HEK293 (cell line): ENCODE results near the gene HIPK2.
A peak's percentile ranks its signal among the peaks of the same experiment; 100 is the strongest.

Source experiments
- CTCF ChIA-PET: fragments of 350-600 bp; formaldehyde crosslinking; extraction: SDS; loops from one replicate; lab custom pipeline; 2021; ENCODE audit warnings: antibody characterized with exemption; lab: Yijun Ruan, JAX
- POLR2A ChIA-PET: fragments of 300-600 bp; formaldehyde crosslinking; extraction: SDS; loops from one replicate; lab custom pipeline; 2020; ENCODE audit warnings: antibody characterized with exemption, inconsistent platforms; lab: Yijun Ruan, JAX
- H3K27ac ChIP-seq: fragments of 200-500 bp; sonication (Bioruptor generic); 2 replicates; pipeline ENCODE4 v1.5.1; 2014; ENCODE audit warnings: low read depth, low read length, control low read depth, inconsistent platforms; ENCODE audit errors: extremely low read depth
- H3K36me3 ChIP-seq, 2 experiments: fragments of 200-500 bp in 1 of 2; sonication (Bioruptor generic) in 1 of 2; 1 replicate in 1 of 2; 2 replicates in 1 of 2; pipeline ENCODE4 v1.5.1; 2014 to 2017; ENCODE audit warnings: inconsistent platforms in 2 of 2, low read length in 2 of 2; ENCODE audit not compliant: control insufficient read depth in 2 of 2, insufficient read depth in 1 of 2
- H3K4me1 ChIP-seq: fragments of 200-500 bp; sonication (Bioruptor generic); 2 replicates; pipeline ENCODE4 v1.5.1; 2014; ENCODE audit warnings: mild to moderate bottlenecking, low read length, inconsistent platforms; ENCODE audit not compliant: control insufficient read depth, insufficient read depth
- H3K4me3 ChIP-seq: 2 replicates; pipeline ENCODE4 v1.5.1; 2011; ENCODE audit warnings: low read depth, mild to moderate bottlenecking, control low read depth, low read length, moderate library complexity
- H3K9me3 ChIP-seq: fragments of 200-500 bp; sonication (Bioruptor generic); 2 replicates; pipeline ENCODE4 v1.5.1; 2014; ENCODE audit warnings: low read depth, low read length, inconsistent platforms; ENCODE audit not compliant: control insufficient read depth, insufficient read depth
- IKZF3 ChIP-seq: fragments of 450-650 bp; IDR thresholded peaks from 2 replicates; pipeline ENCODE4 v1.5.0; 2018; ENCODE audit warnings: missing biosample characterization, mild to moderate bottlenecking, missing genetic modification characterization, moderate library complexity
- KLF10 ChIP-seq: fragments of 450-650 bp; IDR thresholded peaks from 2 replicates; pipeline ENCODE4 v1.5.1; 2018; ENCODE audit warnings: missing biosample characterization, mild to moderate bottlenecking, missing genetic modification characterization
- PRDM1 ChIP-seq: fragments of 450-650 bp; formaldehyde crosslinking; IDR thresholded peaks from 2 replicates; pipeline ENCODE4; 2016; ENCODE audit warnings: missing biosample characterization, missing genetic modification characterization
- YY1 ChIP-seq: fragments of 450-650 bp; formaldehyde crosslinking; IDR thresholded peaks from 2 replicates; pipeline ENCODE4 v1.5.1; 2018; ENCODE audit warnings: missing biosample characterization, missing genetic modification characterization
- ZBTB17 ChIP-seq: fragments of 450-650 bp; formaldehyde crosslinking; IDR thresholded peaks from 2 replicates; pipeline ENCODE4 v1.5.1; 2016; ENCODE audit warnings: missing biosample characterization, missing genetic modification characterization
- ZBTB20 ChIP-seq: fragments of 450-650 bp; formaldehyde crosslinking; IDR thresholded peaks from 2 replicates; pipeline ENCODE4 v1.5.1; 2016; ENCODE audit warnings: missing biosample characterization, missing genetic modification characterization
- ZNF433 ChIP-seq: fragments of 450-650 bp; formaldehyde crosslinking; IDR thresholded peaks from 2 replicates; pipeline ENCODE4 v1.5.1; 2016; ENCODE audit warnings: missing biosample characterization, missing genetic modification characterization, low read depth
- ZNF548 ChIP-seq: fragments of 450-650 bp; formaldehyde crosslinking; IDR thresholded peaks from 2 replicates; pipeline ENCODE4 v1.5.1; 2016; ENCODE audit warnings: missing biosample characterization, missing genetic modification characterization
- ZNF596 ChIP-seq: fragments of 450-650 bp; IDR thresholded peaks from 2 replicates; pipeline ENCODE4 v1.5.0; 2018; ENCODE audit warnings: missing biosample characterization, mild to moderate bottlenecking, missing genetic modification characterization, moderate library complexity
- ZNF624 ChIP-seq: fragments of 450-650 bp; formaldehyde crosslinking; IDR thresholded peaks from 2 replicates; pipeline ENCODE4 v1.5.1; 2017; ENCODE audit warnings: missing biosample characterization, missing genetic modification characterization
- ZNF626 ChIP-seq: fragments of 450-650 bp; sonication (Bioruptor Pico); formaldehyde crosslinking; IDR thresholded peaks from 2 replicates; pipeline ENCODE4 v1.5.1; 2018; ENCODE audit warnings: missing biosample characterization, missing genetic modification characterization, inconsistent platforms
- ZNF670 ChIP-seq: fragments of 450-650 bp; formaldehyde crosslinking; IDR thresholded peaks from 2 replicates; pipeline ENCODE4 v1.5.1; 2016; ENCODE audit warnings: missing biosample characterization, missing genetic modification characterization, low read depth
- ZNF677 ChIP-seq: fragments of 450-650 bp; IDR thresholded peaks from 2 replicates; pipeline ENCODE4 v1.5.0; 2018; ENCODE audit warnings: missing biosample characterization, mild to moderate bottlenecking, missing genetic modification characterization, moderate library complexity
- ZSCAN23 ChIP-seq: fragments of 450-650 bp; formaldehyde crosslinking; IDR thresholded peaks from 2 replicates; pipeline ENCODE4 v1.5.1; 2016; ENCODE audit warnings: missing biosample characterization, missing genetic modification characterization
- TF ChIP-seq, protein P1 (sequence below): fragments of 450-650 bp; formaldehyde crosslinking; IDR thresholded peaks from 2 replicates; pipeline ENCODE4 v1.5.1; 2016; ENCODE audit warnings: missing biosample characterization, missing genetic modification characterization
- TF ChIP-seq, protein P2 (sequence below): fragments of 450-650 bp; formaldehyde crosslinking; IDR thresholded peaks from 2 replicates; pipeline ENCODE4 v1.5.1; 2016; ENCODE audit warnings: missing biosample characterization, missing genetic modification characterization
- TF ChIP-seq, protein P3 (sequence below): fragments of 450-650 bp; formaldehyde crosslinking; IDR thresholded peaks from 2 replicates; pipeline ENCODE4 v1.5.1; 2017; ENCODE audit warnings: missing biosample characterization, missing genetic modification characterization
- TF ChIP-seq, protein P4 (sequence below): fragments of 450-650 bp; formaldehyde crosslinking; IDR thresholded peaks from 2 replicates; pipeline ENCODE4; 2016; ENCODE audit warnings: missing biosample characterization, missing genetic modification characterization
- TF ChIP-seq, protein P5 (sequence below): fragments of 450-650 bp; formaldehyde crosslinking; IDR thresholded peaks from 2 replicates; pipeline ENCODE4 v1.5.1; 2016; ENCODE audit warnings: missing biosample characterization, missing genetic modification characterization

HIPK2 gene

DNA sequence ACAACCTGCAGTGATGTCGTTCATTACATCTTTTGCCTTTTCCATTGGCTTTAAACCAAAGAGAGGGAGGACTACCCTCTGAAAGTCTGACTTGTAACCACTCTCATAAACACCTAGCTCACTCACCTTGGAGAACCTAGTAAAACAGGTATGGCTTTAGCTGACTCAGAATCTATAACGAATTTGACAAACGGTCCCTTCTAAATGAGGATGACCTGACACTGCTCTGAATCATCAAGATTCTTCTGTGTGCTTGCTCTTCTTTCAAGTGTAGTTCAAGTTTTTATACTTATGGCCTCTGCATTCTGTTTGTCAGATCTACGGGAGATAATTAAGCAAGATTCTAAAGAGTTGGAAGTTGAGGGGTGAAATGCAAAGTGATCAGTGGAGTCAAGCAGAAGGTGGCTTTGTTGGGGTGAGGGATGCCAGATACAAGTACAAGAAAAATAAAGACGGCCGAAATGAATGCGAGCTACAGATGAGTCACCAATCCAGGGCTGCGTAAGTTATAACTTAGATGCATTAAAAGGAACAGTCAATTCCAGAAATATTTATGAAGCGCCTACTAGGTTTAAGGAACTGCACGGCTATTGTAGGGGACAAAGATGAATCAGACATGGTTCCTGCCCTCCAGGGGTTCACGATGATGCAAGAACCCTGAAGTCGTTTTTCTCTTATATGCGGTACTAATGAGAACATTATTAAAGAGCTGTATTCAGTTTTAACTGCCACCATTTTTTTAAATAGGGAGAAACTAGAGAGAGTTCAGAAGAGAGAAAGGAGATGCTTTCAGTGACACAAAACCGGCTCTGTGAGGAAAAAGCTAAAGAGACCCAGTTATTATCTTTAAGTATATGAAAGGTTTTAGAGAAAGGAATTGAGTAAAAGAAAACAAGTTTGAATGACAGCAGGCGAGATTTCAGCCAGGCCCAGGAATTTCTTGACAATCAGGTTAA, 6.5 kb downstream of the HIPK2 start:
- CTCF ChIA-PET = interaction anchor here (0.6 to 1.0 kb wide), 3 partner anchors 12 to 231 kb away, joined by 3 read pairs; no protein-coding TSS in a partner anchor
- no peak overlapping the region for H3K27ac ChIP-seq
- no peaks in the 10 kb centered on the region for H3K9me3 ChIP-seq
- peaks cover 0 to 2% of the 10 kb centered on the region in 2 experiments; a peak in 1 of 3 replicates for H3K36me3 ChIP-seq
- TF ChIP-seq KLF10 (0 out of 2 replicates have a peak, but pooled peaks have one; percentile 12), YY1 (tag by site-specific recombination) (no peak), ZBTB17 (tag by site-specific recombination) (peak; percentile 61), ZBTB20 (tag by site-specific recombination) (peak; percentile 16; the same call in 1 of the 2 replicates), PRDM1 (tag by site-specific recombination) (peak; percentile 71)
- TF ChIP-seq, protein P1, sequence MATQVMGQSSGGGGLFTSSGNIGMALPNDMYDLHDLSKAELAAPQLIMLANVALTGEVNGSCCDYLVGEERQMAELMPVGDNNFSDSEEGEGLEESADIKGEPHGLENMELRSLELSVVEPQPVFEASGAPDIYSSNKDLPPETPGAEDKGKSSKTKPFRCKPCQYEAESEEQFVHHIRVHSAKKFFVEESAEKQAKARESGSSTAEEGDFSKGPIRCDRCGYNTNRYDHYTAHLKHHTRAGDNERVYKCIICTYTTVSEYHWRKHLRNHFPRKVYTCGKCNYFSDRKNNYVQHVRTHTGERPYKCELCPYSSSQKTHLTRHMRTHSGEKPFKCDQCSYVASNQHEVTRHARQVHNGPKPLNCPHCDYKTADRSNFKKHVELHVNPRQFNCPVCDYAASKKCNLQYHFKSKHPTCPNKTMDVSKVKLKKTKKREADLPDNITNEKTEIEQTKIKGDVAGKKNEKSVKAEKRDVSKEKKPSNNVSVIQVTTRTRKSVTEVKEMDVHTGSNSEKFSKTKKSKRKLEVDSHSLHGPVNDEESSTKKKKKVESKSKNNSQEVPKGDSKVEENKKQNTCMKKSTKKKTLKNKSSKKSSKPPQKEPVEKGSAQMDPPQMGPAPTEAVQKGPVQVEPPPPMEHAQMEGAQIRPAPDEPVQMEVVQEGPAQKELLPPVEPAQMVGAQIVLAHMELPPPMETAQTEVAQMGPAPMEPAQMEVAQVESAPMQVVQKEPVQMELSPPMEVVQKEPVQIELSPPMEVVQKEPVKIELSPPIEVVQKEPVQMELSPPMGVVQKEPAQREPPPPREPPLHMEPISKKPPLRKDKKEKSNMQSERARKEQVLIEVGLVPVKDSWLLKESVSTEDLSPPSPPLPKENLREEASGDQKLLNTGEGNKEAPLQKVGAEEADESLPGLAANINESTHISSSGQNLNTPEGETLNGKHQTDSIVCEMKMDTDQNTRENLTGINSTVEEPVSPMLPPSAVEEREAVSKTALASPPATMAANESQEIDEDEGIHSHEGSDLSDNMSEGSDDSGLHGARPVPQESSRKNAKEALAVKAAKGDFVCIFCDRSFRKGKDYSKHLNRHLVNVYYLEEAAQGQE (tag by site-specific recombination) = no peak
- TF ChIP-seq, protein P2, sequence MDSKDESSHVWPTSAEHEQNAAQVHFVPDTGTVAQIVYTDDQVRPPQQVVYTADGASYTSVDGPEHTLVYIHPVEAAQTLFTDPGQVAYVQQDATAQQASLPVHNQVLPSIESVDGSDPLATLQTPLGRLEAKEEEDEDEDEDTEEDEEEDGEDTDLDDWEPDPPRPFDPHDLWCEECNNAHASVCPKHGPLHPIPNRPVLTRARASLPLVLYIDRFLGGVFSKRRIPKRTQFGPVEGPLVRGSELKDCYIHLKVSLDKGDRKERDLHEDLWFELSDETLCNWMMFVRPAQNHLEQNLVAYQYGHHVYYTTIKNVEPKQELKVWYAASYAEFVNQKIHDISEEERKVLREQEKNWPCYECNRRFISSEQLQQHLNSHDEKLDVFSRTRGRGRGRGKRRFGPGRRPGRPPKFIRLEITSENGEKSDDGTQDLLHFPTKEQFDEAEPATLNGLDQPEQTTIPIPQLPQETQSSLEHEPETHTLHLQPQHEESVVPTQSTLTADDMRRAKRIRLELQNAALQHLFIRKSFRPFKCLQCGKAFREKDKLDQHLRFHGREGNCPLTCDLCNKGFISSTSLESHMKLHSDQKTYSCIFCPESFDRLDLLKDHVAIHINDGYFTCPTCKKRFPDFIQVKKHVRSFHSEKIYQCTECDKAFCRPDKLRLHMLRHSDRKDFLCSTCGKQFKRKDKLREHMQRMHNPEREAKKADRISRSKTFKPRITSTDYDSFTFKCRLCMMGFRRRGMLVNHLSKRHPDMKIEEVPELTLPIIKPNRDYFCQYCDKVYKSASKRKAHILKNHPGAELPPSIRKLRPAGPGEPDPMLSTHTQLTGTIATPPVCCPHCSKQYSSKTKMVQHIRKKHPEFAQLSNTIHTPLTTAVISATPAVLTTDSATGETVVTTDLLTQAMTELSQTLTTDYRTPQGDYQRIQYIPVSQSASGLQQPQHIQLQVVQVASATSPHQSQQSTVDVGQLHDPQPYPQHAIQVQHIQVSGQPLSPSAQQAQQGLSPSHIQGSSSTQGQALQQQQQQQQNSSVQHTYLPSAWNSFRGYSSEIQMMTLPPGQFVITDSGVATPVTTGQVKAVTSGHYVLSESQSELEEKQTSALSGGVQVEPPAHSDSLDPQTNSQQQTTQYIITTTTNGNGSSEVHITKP (tag by site-specific recombination) = peak; percentile 38
- TF ChIP-seq, protein P3, sequence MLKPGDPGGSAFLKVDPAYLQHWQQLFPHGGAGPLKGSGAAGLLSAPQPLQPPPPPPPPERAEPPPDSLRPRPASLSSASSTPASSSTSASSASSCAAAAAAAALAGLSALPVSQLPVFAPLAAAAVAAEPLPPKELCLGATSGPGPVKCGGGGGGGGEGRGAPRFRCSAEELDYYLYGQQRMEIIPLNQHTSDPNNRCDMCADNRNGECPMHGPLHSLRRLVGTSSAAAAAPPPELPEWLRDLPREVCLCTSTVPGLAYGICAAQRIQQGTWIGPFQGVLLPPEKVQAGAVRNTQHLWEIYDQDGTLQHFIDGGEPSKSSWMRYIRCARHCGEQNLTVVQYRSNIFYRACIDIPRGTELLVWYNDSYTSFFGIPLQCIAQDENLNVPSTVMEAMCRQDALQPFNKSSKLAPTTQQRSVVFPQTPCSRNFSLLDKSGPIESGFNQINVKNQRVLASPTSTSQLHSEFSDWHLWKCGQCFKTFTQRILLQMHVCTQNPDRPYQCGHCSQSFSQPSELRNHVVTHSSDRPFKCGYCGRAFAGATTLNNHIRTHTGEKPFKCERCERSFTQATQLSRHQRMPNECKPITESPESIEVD (tag by site-specific recombination) = peak; percentile 28; the same call in 1 of the 2 replicates
- POLR2A ChIA-PET = no interaction called here
- H3K4me3 ChIP-seq = peak overlapping the region; percentile 12; the same call in 1 of the 2 replicates
- peaks cover 9% of the 10 kb centered on the region for H3K4me1 ChIP-seq

DNA sequence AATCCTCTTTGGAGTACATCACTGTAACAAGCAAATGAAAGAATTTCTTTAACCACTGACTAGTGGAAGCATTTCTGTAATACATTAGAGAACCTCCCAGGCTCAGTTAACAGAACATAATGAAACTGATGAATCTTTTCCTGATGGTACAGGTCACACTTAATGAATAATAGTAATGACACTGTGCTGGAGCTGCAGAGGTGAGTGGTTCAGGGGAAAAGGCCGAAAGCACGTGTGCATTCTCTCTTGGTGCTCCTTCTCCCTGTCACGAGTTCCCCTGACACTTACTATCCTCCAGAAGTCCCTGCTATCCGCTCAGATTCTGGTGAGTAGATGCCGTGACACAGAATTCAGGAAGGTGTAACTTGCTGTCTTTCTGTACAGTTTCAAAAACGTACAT, 8.0 kb downstream of the HIPK2 start:
- H3K27ac ChIP-seq = no peak overlapping the region
- peaks cover 9% of the 10 kb centered on the region for H3K4me1 ChIP-seq
- CTCF ChIA-PET = no interaction called here
- no peak for TF ChIP-seq ZNF548
- TF ChIP-seq ZNF596 = no peak
- no peak for TF ChIP-seq ZNF433 (tag by site-specific recombination)
- TF ChIP-seq, protein P4, sequence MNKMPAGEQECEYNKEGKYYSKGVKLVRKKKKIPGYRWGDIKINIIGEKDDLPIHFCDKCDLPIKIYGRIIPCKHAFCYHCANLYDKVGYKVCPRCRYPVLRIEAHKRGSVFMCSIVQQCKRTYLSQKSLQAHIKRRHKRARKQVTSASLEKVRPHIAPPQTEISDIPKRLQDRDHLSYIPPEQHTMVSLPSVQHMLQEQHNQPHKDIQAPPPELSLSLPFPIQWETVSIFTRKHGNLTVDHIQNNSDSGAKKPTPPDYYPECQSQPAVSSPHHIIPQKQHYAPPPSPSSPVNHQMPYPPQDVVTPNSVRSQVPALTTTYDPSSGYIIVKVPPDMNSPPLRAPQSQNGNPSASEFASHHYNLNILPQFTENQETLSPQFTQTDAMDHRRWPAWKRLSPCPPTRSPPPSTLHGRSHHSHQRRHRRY (tag by site-specific recombination) = no peak
- TF ChIP-seq ZNF626 (tag by site-specific recombination) = no peak
- no peak for TF ChIP-seq ZNF624 (tag by site-specific recombination)
- TF ChIP-seq IKZF3 = no peak
- no peak for TF ChIP-seq ZNF677 (tag by site-specific recombination)
- TF ChIP-seq, protein P5, sequence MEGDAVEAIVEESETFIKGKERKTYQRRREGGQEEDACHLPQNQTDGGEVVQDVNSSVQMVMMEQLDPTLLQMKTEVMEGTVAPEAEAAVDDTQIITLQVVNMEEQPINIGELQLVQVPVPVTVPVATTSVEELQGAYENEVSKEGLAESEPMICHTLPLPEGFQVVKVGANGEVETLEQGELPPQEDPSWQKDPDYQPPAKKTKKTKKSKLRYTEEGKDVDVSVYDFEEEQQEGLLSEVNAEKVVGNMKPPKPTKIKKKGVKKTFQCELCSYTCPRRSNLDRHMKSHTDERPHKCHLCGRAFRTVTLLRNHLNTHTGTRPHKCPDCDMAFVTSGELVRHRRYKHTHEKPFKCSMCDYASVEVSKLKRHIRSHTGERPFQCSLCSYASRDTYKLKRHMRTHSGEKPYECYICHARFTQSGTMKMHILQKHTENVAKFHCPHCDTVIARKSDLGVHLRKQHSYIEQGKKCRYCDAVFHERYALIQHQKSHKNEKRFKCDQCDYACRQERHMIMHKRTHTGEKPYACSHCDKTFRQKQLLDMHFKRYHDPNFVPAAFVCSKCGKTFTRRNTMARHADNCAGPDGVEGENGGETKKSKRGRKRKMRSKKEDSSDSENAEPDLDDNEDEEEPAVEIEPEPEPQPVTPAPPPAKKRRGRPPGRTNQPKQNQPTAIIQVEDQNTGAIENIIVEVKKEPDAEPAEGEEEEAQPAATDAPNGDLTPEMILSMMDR = no peak
- TF ChIP-seq ZSCAN23 (tag by site-specific recombination) = no peak
- TF ChIP-seq ZNF670 = no peak
- TF ChIP-seq, all 188 proteins: peak for 0
- Histone ChIP-seq H3K9me3 (no peaks in the 10 kb centered on the region), H3K36me3 (peaks cover 0 to 2% of the 10 kb centered on the region in 2 experiments; a peak in 1 of 3 replicates), H3K4me3 (no peak overlapping the region)
- POLR2A ChIA-PET = no interaction called here
